ENCODE results near the gene GRK6.

GRK6 gene

GRCh38 chr5:177489119-177489716 lies 62.7 kb downstream of the GRK6 start:
- DNase-seq, result no peak

GRCh38 chr5:177490311-177490991 lies 64.0 kb downstream of the GRK6 start:
- DNase-seq, result no peak

DNA sequence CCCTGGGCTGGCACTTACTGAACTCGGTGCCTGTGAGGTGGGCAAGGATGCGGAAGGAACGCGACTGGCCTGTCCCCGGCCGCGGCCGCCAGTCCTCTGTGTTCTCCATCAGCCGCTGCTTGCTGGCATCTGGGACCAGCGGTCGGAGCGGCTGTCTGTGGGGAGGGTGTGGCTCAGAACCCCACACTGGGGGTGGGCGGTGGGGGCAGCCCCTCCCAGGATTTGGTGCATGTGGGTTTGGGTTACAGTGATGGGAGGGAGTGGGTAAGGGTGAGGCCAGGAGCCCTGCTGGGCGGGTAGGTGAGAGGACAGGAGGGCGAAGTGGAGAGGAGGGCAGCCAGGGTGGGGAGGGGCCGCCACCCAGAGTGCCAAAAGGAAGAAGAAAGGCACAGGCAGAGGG lies 64.5 kb downstream of the GRK6 start:
- no peak for DNase-seq

DNA sequence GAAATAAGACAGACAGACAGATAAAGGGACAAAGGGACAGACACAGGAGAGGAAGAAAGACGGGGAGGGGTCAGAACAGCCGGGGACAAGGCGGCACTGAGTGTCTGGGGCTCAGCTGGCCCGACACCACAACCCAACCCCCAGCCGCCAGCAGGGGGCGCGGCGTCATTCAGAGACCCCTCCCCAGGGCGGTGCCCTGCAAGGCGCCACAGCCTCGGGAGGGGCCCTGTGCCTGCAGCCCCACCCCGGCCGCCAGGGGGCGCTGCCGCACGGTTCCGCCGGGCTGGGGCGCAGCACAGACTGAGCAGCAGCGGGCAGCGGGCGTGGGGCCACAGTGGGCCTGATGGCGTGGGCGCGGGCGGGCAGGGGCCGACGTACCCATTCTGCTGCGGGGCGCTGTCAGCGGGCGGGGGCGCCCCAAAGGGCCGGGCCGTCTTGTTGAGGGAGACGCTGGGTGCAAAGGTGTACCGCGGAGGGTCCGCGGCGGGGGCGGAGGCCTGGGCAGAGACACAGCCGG lies 65.0 kb downstream of the GRK6 start:
- DNase-seq, result no peak

- DNase-seq, result no peak
Measured at GRCh38 chr5:177491983-177492746, 65.7 kb downstream of the GRK6 start.
